H1 (cell line): ENCODE measurements around the gene ZNF646. TPM values are rescaled to one million over a fixed set of nuclear protein-coding genes. Genes with fewer than 3 reads are reported as not detected.

Experiments used
- KDM5A ChIP-seq: fragments of 200-600 bp; IDR thresholded peaks from 2 replicates; pipeline ENCODE4 v1.7.1; 2012; ENCODE audit warnings: mild to moderate bottlenecking, low read length, inconsistent platforms, mixed read lengths
- POLR2AphosphoS5 ChIP-seq: IDR thresholded peaks from 2 replicates; pipeline ENCODE4 v1.6.1; 2011; ENCODE audit warnings: low read depth, low read length
- RNF2 ChIP-seq: fragments of 200-900, 300-1000 bp; sonication (generic); IDR thresholded peaks from 2 replicates; pipeline ENCODE4 v1.7.1; 2016; ENCODE audit warnings: borderline replicate concordance, low read depth, mild to moderate bottlenecking, antibody characterized with exemption, low read length; ENCODE audit not compliant: poor library complexity, severe bottlenecking; ENCODE audit errors: missing control alignments
- SAP30 ChIP-seq: fragments of 300-600 bp; sonication (generic); IDR thresholded peaks from 2 replicates; pipeline ENCODE4 v1.7.1; 2012; ENCODE audit warnings: low read length, moderate library complexity, mild to moderate bottlenecking, inconsistent platforms; ENCODE audit not compliant: insufficient read depth, insufficient replicate concordance
- SP1 ChIP-seq: IDR thresholded peaks from 2 replicates; pipeline ENCODE4 v1.6.1; 2011; ENCODE audit warnings: low read depth, low read length
- TAF7 ChIP-seq: optimal IDR thresholded peaks from 2 replicates; pipeline ENCODE3; 2011; ENCODE audit warnings: low read depth, mild to moderate bottlenecking, inconsistent platforms, low read length, moderate library complexity, borderline replicate concordance
- polyA plus RNA-seq, 7 experiments: library from polyadenylated mRNA; depleted of rRNA in 3 of 7; stranded (reverse) in 5 of 7; unstranded in 2 of 7; fragments of >200 nt in 5 of 7; fragments of 200-250 nt in 2 of 7; gene quantifications; 1 replicate in 5 of 7; 2 replicates in 1 of 7; 4 replicates in 1 of 7; pipeline versions ENCODE4 v1.2.1 to v1.2.3, GENCODE V29; 2011 to 2013; ENCODE audit warnings: missing spikeins in 2 of 7, mixed read lengths in 2 of 7
- total RNA-seq: library from RNA; stranded (reverse); fragmentation: NEBNext Ultra II Directional; extraction: Animal tissue kit (Norgen Biotek cat#: 25700); gene quantifications from 2 replicates; pipeline ENCODE4 v1.2.1, GENCODE V29; 2021
- TF ChIP-seq, protein P1 (sequence below): fragments of 300-600 bp; sonication (generic); IDR thresholded peaks from 2 replicates; pipeline ENCODE4 v1.7.1; 2012; ENCODE audit warnings: low read length, moderate library complexity, mild to moderate bottlenecking, inconsistent platforms; ENCODE audit not compliant: insufficient replicate concordance

ZNF646 gene
- total and polyA plus RNA-seq, 2 of the 8 experiments (the other 6 are each of a cell fraction or from before 2014, with no cell fraction given): 6.5 to 25.0 TPM

DNA sequence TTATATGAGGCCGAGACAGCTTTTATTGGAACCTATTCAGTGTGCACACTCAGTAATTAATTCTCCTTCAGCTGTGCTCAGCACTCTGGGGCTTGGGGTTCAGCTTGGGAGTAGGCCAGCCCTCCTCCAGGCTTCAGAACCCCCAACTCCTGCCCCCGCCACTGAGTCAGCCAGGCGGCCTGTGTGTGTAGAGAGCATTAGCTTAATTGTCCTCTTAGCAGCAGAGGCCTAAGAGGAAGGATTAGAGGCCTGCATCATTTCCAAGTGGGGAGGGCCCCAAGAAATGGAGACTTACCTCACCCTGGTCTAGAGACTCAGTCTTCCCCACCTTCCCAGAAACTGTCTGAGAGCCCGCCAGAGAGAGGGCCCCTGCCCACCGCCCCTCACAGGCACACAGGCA is 13.7 kb downstream of the ZNF646 start (continued):
- TF ChIP-seq, protein P1, sequence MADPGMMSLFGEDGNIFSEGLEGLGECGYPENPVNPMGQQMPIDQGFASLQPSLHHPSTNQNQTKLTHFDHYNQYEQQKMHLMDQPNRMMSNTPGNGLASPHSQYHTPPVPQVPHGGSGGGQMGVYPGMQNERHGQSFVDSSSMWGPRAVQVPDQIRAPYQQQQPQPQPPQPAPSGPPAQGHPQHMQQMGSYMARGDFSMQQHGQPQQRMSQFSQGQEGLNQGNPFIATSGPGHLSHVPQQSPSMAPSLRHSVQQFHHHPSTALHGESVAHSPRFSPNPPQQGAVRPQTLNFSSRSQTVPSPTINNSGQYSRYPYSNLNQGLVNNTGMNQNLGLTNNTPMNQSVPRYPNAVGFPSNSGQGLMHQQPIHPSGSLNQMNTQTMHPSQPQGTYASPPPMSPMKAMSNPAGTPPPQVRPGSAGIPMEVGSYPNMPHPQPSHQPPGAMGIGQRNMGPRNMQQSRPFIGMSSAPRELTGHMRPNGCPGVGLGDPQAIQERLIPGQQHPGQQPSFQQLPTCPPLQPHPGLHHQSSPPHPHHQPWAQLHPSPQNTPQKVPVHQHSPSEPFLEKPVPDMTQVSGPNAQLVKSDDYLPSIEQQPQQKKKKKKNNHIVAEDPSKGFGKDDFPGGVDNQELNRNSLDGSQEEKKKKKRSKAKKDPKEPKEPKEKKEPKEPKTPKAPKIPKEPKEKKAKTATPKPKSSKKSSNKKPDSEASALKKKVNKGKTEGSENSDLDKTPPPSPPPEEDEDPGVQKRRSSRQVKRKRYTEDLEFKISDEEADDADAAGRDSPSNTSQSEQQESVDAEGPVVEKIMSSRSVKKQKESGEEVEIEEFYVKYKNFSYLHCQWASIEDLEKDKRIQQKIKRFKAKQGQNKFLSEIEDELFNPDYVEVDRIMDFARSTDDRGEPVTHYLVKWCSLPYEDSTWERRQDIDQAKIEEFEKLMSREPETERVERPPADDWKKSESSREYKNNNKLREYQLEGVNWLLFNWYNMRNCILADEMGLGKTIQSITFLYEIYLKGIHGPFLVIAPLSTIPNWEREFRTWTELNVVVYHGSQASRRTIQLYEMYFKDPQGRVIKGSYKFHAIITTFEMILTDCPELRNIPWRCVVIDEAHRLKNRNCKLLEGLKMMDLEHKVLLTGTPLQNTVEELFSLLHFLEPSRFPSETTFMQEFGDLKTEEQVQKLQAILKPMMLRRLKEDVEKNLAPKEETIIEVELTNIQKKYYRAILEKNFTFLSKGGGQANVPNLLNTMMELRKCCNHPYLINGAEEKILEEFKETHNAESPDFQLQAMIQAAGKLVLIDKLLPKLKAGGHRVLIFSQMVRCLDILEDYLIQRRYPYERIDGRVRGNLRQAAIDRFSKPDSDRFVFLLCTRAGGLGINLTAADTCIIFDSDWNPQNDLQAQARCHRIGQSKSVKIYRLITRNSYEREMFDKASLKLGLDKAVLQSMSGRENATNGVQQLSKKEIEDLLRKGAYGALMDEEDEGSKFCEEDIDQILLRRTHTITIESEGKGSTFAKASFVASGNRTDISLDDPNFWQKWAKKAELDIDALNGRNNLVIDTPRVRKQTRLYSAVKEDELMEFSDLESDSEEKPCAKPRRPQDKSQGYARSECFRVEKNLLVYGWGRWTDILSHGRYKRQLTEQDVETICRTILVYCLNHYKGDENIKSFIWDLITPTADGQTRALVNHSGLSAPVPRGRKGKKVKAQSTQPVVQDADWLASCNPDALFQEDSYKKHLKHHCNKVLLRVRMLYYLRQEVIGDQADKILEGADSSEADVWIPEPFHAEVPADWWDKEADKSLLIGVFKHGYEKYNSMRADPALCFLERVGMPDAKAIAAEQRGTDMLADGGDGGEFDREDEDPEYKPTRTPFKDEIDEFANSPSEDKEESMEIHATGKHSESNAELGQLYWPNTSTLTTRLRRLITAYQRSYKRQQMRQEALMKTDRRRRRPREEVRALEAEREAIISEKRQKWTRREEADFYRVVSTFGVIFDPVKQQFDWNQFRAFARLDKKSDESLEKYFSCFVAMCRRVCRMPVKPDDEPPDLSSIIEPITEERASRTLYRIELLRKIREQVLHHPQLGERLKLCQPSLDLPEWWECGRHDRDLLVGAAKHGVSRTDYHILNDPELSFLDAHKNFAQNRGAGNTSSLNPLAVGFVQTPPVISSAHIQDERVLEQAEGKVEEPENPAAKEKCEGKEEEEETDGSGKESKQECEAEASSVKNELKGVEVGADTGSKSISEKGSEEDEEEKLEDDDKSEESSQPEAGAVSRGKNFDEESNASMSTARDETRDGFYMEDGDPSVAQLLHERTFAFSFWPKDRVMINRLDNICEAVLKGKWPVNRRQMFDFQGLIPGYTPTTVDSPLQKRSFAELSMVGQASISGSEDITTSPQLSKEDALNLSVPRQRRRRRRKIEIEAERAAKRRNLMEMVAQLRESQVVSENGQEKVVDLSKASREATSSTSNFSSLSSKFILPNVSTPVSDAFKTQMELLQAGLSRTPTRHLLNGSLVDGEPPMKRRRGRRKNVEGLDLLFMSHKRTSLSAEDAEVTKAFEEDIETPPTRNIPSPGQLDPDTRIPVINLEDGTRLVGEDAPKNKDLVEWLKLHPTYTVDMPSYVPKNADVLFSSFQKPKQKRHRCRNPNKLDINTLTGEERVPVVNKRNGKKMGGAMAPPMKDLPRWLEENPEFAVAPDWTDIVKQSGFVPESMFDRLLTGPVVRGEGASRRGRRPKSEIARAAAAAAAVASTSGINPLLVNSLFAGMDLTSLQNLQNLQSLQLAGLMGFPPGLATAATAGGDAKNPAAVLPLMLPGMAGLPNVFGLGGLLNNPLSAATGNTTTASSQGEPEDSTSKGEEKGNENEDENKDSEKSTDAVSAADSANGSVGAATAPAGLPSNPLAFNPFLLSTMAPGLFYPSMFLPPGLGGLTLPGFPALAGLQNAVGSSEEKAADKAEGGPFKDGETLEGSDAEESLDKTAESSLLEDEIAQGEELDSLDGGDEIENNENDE: no peak
- TF ChIP-seq SP1 (no peak), POLR2AphosphoS5 (no peak), KDM5A (no peak), SAP30 (no peak), TAF7 (no peak), RNF2 (no peak)
